DMS79 treated with DMSO at 0.1 percent for 48 hours (cell line): ENCODE data around the gene TSEN2.
A peak's percentile ranks its signal among the peaks of the same experiment; 100 is the strongest.
"Not testable (repeated sequence)": the region's sequence is repeated elsewhere in the genome, so short reads cannot be mapped to it uniquely, and the experiment has no call there.

ENCODE experiments used
- DNase-seq: peaks from one replicate; lab custom pipeline; 2025; lab: John Stamatoyannopoulos, UW

TSEN2 gene

GRCh38 chr3:12472000-12472610 lies 12.2 kb upstream of the TSEN2 start:
- no peak for DNase-seq

DNA sequence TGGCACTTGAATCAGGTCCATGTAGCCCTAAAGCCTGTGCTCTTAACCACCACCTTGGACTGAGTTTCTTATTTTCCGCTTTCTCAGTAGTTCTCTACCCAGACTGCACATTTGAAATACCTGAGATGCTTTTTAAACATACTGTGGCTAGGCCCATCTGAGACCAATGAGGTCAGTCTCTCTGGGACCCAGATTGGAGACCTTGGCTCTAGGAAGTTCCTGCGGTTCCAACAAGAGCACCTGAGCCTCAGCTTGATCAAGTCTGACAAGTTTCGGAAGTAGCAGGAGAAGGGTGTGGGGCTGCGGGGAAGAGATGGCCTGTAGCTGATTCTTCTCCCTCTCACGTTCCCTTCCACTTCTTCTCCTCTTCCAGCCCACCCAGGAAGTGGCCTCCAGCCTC lies 11.5 kb upstream of the TSEN2 start:
- DNase-seq = no peak

GRCh38 chr3:12473511-12473910 lies 10.8 kb upstream of the TSEN2 start:
- no peak for DNase-seq

GRCh38 chr3:12476238-12476897 lies 7.9 kb upstream of the TSEN2 start:
- DNase-seq = no peak

- DNase-seq = no peak
Observed at GRCh38 chr3:12477256-12477655, 7.0 kb upstream of the TSEN2 start.

GRCh38 chr3:12478326-12478725 lies 6.0 kb upstream of the TSEN2 start:
- DNase-seq = no peak

DNA sequence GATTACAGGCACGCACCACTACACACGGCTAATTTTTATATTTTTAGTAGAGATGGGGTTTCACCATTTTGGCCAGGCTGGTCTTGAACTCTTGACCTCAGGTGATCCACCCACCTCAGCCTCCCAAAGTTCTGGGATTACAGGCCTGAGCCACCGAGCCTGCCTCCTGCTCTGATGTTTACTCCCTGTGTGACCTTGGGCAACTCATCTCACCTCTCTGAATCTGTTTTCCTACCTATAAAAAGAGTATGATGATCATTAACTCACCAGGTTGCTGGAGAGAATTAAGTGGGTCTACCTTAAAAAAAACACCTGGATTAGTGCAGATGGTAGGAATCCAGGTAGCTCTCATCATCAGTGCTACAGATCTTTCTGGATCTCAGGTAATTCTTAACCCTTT lies 5.1 kb upstream of the TSEN2 start:
- not testable (repeated sequence) for DNase-seq

- DNase-seq = peak; percentile 1
Observed at GRCh38 chr3:12479919-12480427, 4.3 kb upstream of the TSEN2 start.

DNA sequence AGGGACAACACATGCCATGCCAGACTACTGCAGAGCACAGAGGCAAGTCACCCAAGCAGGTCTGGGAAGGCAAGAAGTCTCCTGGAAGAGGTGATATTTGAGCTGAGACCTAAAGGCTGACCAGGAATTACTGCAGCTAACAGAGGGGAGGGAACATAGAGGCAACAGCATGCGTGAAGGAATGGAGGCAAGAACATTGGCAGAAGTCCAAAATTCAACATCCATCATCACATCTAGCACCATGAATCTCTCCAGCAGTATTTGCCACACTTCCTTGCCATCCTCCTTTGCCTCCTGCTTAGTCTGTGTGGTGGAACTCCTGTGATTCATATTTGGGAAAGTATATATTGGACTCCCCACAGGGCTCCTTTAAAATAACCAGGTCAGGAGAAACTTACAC lies 870 bp upstream of the TSEN2 start:
- no peak for DNase-seq

GRCh38 chr3:12483872-12484197 lies 445 bp upstream of the TSEN2 start:
- no peak for DNase-seq

GRCh38 chr3:12484983-12485327 lies 675 bp downstream of the TSEN2 start:
- no peak for DNase-seq

GRCh38 chr3:12486001-12486400 lies 1.7 kb downstream of the TSEN2 start:
- no peak for DNase-seq

- no peak for DNase-seq
Observed at GRCh38 chr3:12486916-12487315, 2.6 kb downstream of the TSEN2 start.

DNA sequence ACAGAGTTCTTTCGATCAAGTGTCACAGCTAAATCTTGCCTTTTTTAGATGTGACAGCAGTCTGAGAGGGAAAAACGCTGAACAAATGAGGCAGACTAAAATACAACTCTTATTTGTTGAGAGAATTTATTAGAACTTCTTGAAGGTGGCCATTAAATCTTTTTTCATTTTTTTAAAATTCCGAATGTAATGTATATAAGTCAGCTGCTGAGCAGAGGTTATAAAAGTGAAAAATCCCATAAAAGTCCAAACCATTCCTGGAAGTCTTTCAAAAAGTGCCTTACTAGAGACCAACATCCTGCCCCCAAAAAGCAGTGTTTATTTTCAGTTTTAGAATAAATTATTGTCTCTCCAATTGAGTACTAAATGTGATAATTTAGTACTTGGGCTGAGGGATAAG lies 3.1 kb downstream of the TSEN2 start:
- no peak for DNase-seq

DNA sequence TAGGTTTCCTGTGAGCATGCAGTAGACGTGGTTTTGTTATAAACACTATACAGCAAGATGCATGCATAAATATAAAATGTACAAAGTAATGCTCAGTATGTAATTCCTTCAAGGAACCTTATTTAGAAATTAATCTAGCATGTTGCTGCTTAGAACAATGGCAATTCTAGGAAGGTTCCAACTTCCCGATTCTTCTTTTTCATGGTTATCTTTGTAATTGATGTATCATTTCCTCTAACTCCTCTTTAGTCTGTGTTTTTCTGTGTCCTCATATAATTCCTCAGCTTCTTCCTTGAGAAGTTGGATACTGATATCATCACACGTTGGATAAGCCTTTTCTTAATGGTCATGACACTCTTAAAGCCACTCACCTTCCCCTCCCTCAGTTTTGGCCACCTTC lies 3.5 kb downstream of the TSEN2 start:
- no peak for DNase-seq

- no peak for DNase-seq
Observed at GRCh38 chr3:12489368-12489767, 5.1 kb downstream of the TSEN2 start.

DNA sequence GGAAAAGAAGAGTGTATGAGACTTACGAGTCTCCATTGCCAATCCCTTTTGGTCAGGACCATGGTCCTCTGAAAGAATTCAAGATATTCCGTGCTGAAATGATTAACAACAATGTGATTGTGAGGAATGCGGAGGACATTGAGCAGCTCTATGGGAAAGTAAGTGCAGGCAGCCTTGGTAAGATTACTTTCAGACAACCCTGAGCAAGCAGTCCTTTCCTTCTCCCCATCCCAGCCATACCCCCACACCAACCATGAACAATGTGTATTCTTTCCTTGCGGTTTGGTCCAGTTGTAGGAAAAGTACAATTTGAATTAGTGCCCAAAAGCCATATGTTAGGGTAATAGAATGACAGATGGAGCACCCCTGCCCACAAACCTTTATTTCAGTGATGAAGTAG lies 5.6 kb downstream of the TSEN2 start:
- no peak for DNase-seq

DNA sequence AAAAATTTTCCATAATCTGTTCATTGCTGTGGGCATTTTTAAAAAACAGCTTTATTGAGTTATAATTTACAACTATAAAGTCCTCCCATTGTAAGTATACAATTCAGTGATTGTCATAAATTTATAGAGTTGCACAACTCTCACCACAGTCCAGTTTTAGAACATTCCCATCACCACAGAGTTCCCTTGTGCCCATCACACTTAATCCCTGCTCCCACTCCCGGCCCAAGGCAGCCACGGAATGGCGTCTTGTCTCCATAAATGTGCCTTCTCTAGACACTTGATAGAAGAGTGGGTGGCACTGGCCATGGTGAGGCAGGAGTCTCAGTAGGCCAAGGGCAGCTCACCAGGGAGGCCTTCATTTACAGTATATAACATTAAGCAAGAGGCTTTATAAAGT lies 6.3 kb downstream of the TSEN2 start:
- DNase-seq = no peak

- DNase-seq = no peak
Observed at GRCh38 chr3:12495749-12496452, 11.6 kb downstream of the TSEN2 start.

DNA sequence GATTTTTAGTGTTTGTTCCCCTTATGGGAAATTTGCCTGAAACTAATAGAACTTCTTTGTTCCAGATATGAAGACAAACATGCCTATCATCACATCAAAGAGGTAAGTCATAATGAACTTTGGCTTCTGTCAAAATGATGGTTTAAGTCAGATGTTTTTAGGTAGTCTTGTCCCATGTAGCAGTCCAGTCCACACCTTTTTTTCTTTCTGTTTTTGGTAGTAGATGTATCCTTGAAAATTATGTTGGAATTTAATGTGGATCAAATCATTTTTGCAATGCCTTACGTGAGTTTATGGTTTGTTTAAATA lies 12.1 kb downstream of the TSEN2 start:
- DNase-seq = no peak

DNA sequence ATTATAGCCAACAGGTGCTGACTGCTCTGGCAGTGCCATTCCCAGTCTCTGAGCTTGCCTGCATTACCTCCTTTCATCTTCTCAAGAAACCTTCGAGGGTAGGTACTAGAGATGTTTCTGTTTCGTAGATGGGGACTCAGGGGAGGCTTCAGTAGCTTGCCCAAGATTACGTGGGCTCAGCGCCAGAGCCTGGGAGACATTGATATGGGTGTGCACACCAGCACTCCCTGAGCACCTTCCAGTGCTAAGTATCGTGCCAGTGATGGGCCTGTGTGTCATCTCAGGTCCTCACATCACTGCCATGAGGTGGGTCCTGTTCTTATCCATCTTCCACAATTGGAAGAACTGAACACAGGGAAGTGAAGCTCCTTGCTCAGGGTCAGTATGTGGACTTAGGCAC lies 15.2 kb downstream of the TSEN2 start:
- no peak for DNase-seq

- DNase-seq = no peak
Observed at GRCh38 chr3:12501360-12502020, 17.2 kb downstream of the TSEN2 start.
